Measurements from ENCODE around the gene STK35. TPM values are rescaled to one million over a fixed set of nuclear protein-coding genes. Genes with fewer than 3 reads are reported as not detected.

The STK35 gene
- total and polyA plus RNA-seq, 2 of the 8 experiments (the other 6 are each of a cell fraction or from before 2014, with no cell fraction given): 24.9 to 45.0 TPM

- Histone ChIP-seq H2BK5ac (ENCODE audit: low read depth, low read length) (no peak overlapping the region), H2BK12ac (ENCODE audit: low read depth, low read length) (no peak overlapping the region), H3K27ac (ENCODE audit: low read depth, low read length) (no peak overlapping the region), H4K5ac (ENCODE audit: insufficient read length, low read depth, low read length) (no peak overlapping the region), H3K79me1 (ENCODE audit: low read depth, low read length) (no peaks in the 10 kb centered on the region), H3K36me3 (ENCODE audit: control insufficient read depth in 2 of 4, insufficient read depth in 4 of 4, low read length in 3 of 4) (no peaks in the 10 kb centered on the region), H3K9me3 (ENCODE audit: insufficient read depth in 2 of 2, low read depth in 1 of 2, low read length in 1 of 2) (no peaks in the 10 kb centered on the region), H3K14ac (ENCODE audit: insufficient read length) (no peak overlapping the region), H2AFZ (ENCODE audit: low read length) (no peak overlapping the region), H3K4ac (replicated peaks; ENCODE audit: insufficient read length, low read depth, low read length) (no peak overlapping the region), H3K4me2 (ENCODE audit: insufficient read depth in 1 of 2, low read depth in 2 of 2, low read length in 2 of 2) (no peak overlapping the region), H4K91ac (replicated peaks; ENCODE audit: insufficient read length, low read length) (no peak overlapping the region), H2BK120ac (replicated peaks; ENCODE audit: low read depth, low read length) (no peak overlapping the region), H3K9ac (replicated peaks in 1 of 4; ENCODE audit: extremely low read depth in 1 of 4, low read depth in 3 of 4, low read length in 3 of 4) (no peak overlapping the region), H2AK5ac (ENCODE audit: low read depth, low read length) (no peak overlapping the region), H4K8ac (ENCODE audit: extremely low read depth, insufficient read depth, low read length) (no peak overlapping the region), H3K56ac (replicated peaks; ENCODE audit: insufficient read length, low read depth, low read length) (no peak overlapping the region), H3K4me1 (replicated peaks in 1 of 4; ENCODE audit: control insufficient read depth in 3 of 4, insufficient read depth in 4 of 4, low read length in 3 of 4) (no peaks in the 10 kb centered on the region), H2BK15ac (ENCODE audit: low read length) (no peak overlapping the region), H3K4me3 (ENCODE audit: extremely low read depth in 1 of 4, insufficient read depth in 2 of 4, low read depth in 3 of 4, low read length in 4 of 4) (no peak overlapping the region), H3K79me2 (ENCODE audit: control insufficient read depth in 1 of 2, insufficient read depth in 2 of 2, low read length in 2 of 2) (no peaks in the 10 kb centered on the region), H3K27me3 (replicated peaks in 1 of 4; ENCODE audit: control insufficient read depth in 3 of 4, extremely low read depth in 1 of 4, insufficient read depth in 3 of 4, low read length in 3 of 4) (no peaks in the 10 kb centered on the region; a peak in 1 of 7 replicates), H3K23me2 (ENCODE audit: low read depth, low read length) (no peaks in the 10 kb centered on the region), H3K18ac (ENCODE audit: extremely low read depth, low read length) (no peak overlapping the region), H4K20me1 (replicated peaks in 1 of 2; ENCODE audit: control insufficient read depth in 1 of 2, insufficient read depth in 2 of 2, low read length in 2 of 2) (peaks cover 0 to 1% of the 10 kb centered on the region in 2 experiments), H3K23ac (ENCODE audit: insufficient read length) (no peak overlapping the region), H2BK20ac (ENCODE audit: low read length) (no peak overlapping the region)
- ChIA-PET POLR2A (ENCODE audit: partially characterized antibody) (interaction anchor here (1.4 kb wide), 1 partner anchor 72 kb away, joined by 3 read pairs; no protein-coding TSS in a partner anchor), CTCF (ENCODE audit: partially characterized antibody) (interaction anchor here (0.7 to 4.5 kb wide), 21 partner anchors 10 to 499 kb away, joined by 3 to 48 read pairs (median 5); no protein-coding TSS in a partner anchor)
- DNase-seq (ENCODE audit: low read depth in 1 of 2, low spot score in 2 of 2) (no peak), FAIRE-seq (no peak)
- 83% methylated on average over 3 of the region's 3 CpGs; no CpG with 5 or more reads in 1 of the 2 experiments for WGBS, 2 experiments (ENCODE audit: extremely low coverage in 1 of 2, insufficient coverage in 1 of 2, insufficient read length in 1 of 2, insufficient replicate concordance in 2 of 2, low coverage in 1 of 2, low lambda C conversion rate in 2 of 2, missing lambda C conversion rate in 1 of 2)
- no peak for TF ChIP-seq PHF8 (conservative IDR thresholded peaks at IDR 0.05; ENCODE audit: low read depth, low read length)
- TF ChIP-seq MAFK (IDR thresholded peaks at IDR 0.05; ENCODE audit: low read depth, low read length): no peak
- TF ChIP-seq KDM5A (IDR thresholded peaks at IDR 0.05; ENCODE audit: low read length): no peak
- no peak for TF ChIP-seq SP2 (IDR thresholded peaks at IDR 0.05; ENCODE audit: low read length)
- no peak for TF ChIP-seq CHD2 (IDR thresholded peaks at IDR 0.05; ENCODE audit: low read length)
- no peak for TF ChIP-seq CTCF (IDR thresholded peaks at IDR 0.05; ENCODE audit: control extremely low read depth in 1 of 3, insufficient read depth in 1 of 3, low read depth in 1 of 3, low read length in 3 of 3)
- TF ChIP-seq ASH2L (IDR thresholded peaks at IDR 0.05; ENCODE audit: low read length): no peak
- TF ChIP-seq CREB1 (IDR thresholded peaks at IDR 0.05): no peak
- no peak for TF ChIP-seq HDAC2 (IDR thresholded peaks at IDR 0.05; ENCODE audit: borderline replicate concordance in 1 of 2, low read depth in 2 of 2, low read length in 2 of 2)
- no peak for TF ChIP-seq CBX8 (IDR thresholded peaks at IDR 0.05; ENCODE audit: borderline replicate concordance, low read depth, low read length)
- no peak for TF ChIP-seq POLR2A (IDR thresholded peaks at IDR 0.05; ENCODE audit: control extremely low read depth in 1 of 2, low read depth in 2 of 2, low read length in 2 of 2)
- no peak for TF ChIP-seq E2F6 (IDR thresholded peaks at IDR 0.05)
Observed at GRCh38 chr20:2174067-2174466, 72.4 kb downstream of the STK35 start.
